Measurements from ENCODE around the gene FLRT3. TPM values are rescaled to one million over a fixed set of nuclear protein-coding genes. Genes with fewer than 3 reads are reported as not detected.

Gene FLRT3
- total and polyA plus RNA-seq, 2 donors (not counting 1 experiment from before 2014, with no cell fraction given), result not detected

GRCh38 chr20:14335052-14335451, 2.4 kb downstream of the FLRT3 start:
- Histone ChIP-seq H3K4me2 (replicated peaks; ENCODE audit: low read depth, low read length, poor library complexity, severe bottlenecking) (no peak overlapping the region), H3K4me1 (ENCODE audit: control insufficient read depth in 2 of 2, insufficient read depth in 2 of 2, low read length in 2 of 2) (peaks cover 0 to 4% of the 10 kb centered on the region in 2 donors), H3K27me3 (replicated peaks in 1 of 4; ENCODE audit: control extremely low read depth in 1 of 4, control insufficient read depth in 3 of 4, insufficient read depth in 4 of 4, low read length in 3 of 4) (no peaks in the 10 kb centered on the region), H3K79me2 (ENCODE audit: control insufficient read depth, insufficient read depth, low read length) (no peaks in the 10 kb centered on the region), H3K4me3 (ENCODE audit: control extremely low read depth in 1 of 5, extremely low read depth in 1 of 5, insufficient read depth in 1 of 5, low read depth in 2 of 5, low read length in 4 of 5) (no peak overlapping the region), H3K36me3 (replicated peaks in 1 of 2; ENCODE audit: control extremely low read depth in 1 of 2, control insufficient read depth in 1 of 2, extremely low read depth in 1 of 2, insufficient read depth in 2 of 2, low read length in 1 of 2) (no peaks in the 10 kb centered on the region), H3K27ac (ENCODE audit: low read length in 2 of 2) (no peak overlapping the region), H2AFZ (ENCODE audit: insufficient read depth, low read depth, low read length, poor library complexity, severe bottlenecking) (no peak overlapping the region), H3K9me3 (ENCODE audit: control extremely low read depth in 1 of 3, control insufficient read depth in 2 of 3, insufficient read depth in 1 of 3, low read length in 2 of 3) (no peaks in the 10 kb centered on the region), H3K9ac (ENCODE audit: low read length) (no peak overlapping the region), H4K20me1 (ENCODE audit: control insufficient read depth, insufficient read depth, low read length, poor library complexity, severe bottlenecking) (no peaks in the 10 kb centered on the region)
- ChIA-PET POLR2A (no interaction called here), CTCF (no interaction called here)
- TF ChIP-seq EZH2 (IDR thresholded peaks at IDR 0.05; ENCODE audit: borderline replicate concordance, insufficient read depth, low read depth, low read length, poor library complexity, severe bottlenecking), result no peak
- TF ChIP-seq CTCF (IDR thresholded peaks at IDR 0.05), result no peak
- Mint-ChIP-seq H3K4me3 (no peak overlapping the region), H3K4me1 (peaks cover 6% of the 10 kb centered on the region), H3K27ac (no peak overlapping the region), H3K9me3 (ENCODE audit: insufficient read depth) (no peaks in the 10 kb centered on the region), H3K27me3 (peaks cover 24% of the 10 kb centered on the region)
- DNase-seq, result no peak
- intact Hi-C loops (cut with micrococcal nuclease), result no loop called here
- ATAC-seq (ENCODE audit: low read depth), result no peak

- no peaks in the 10 kb centered on the region for H3K79me2 ChIP-seq (ENCODE audit: control insufficient read depth, insufficient read depth, low read length)
- Mint-ChIP-seq H3K27me3 (peaks cover 24% of the 10 kb centered on the region), H3K4me1 (peaks cover 6% of the 10 kb centered on the region), H3K4me3 (no peak overlapping the region), H3K9me3 (ENCODE audit: insufficient read depth) (no peaks in the 10 kb centered on the region), H3K27ac (no peak overlapping the region)
- no peak overlapping the region for H3K4me2 ChIP-seq (replicated peaks; ENCODE audit: low read depth, low read length, poor library complexity, severe bottlenecking)
- no peaks in the 10 kb centered on the region for H3K36me3 ChIP-seq (replicated peaks in 1 of 2; ENCODE audit: control extremely low read depth in 1 of 2, control insufficient read depth in 1 of 2, extremely low read depth in 1 of 2, insufficient read depth in 2 of 2, low read length in 1 of 2)
- ATAC-seq (ENCODE audit: low read depth), result no peak
- no peaks in the 10 kb centered on the region for H3K27me3 ChIP-seq (replicated peaks in 1 of 4; ENCODE audit: control extremely low read depth in 1 of 4, control insufficient read depth in 3 of 4, insufficient read depth in 4 of 4, low read length in 3 of 4)
- H2AFZ ChIP-seq (ENCODE audit: insufficient read depth, low read depth, low read length, poor library complexity, severe bottlenecking), result no peak overlapping the region
- peaks cover 0 to 4% of the 10 kb centered on the region in 2 donors for H3K4me1 ChIP-seq (ENCODE audit: control insufficient read depth in 2 of 2, insufficient read depth in 2 of 2, low read length in 2 of 2)
- H3K9me3 ChIP-seq (ENCODE audit: control extremely low read depth in 1 of 3, control insufficient read depth in 2 of 3, insufficient read depth in 1 of 3, low read length in 2 of 3), result no peaks in the 10 kb centered on the region
- DNase-seq, result peak; percentile 4
- ChIA-PET POLR2A (no interaction called here), CTCF (interaction anchor here (0.7 kb wide), 1 partner anchor 1322 kb away, joined by 3 read pairs; no protein-coding TSS in a partner anchor)
- TF ChIP-seq EZH2 (IDR thresholded peaks at IDR 0.05; ENCODE audit: borderline replicate concordance, insufficient read depth, low read depth, low read length, poor library complexity, severe bottlenecking) (no peak), CTCF (IDR thresholded peaks at IDR 0.05) (no peak)
- H4K20me1 ChIP-seq (ENCODE audit: control insufficient read depth, insufficient read depth, low read length, poor library complexity, severe bottlenecking), result no peaks in the 10 kb centered on the region
- no peak overlapping the region for H3K9ac ChIP-seq (ENCODE audit: low read length)
- H3K4me3 ChIP-seq (ENCODE audit: control extremely low read depth in 1 of 5, extremely low read depth in 1 of 5, insufficient read depth in 1 of 5, low read depth in 2 of 5, low read length in 4 of 5), result no peak overlapping the region
- H3K27ac ChIP-seq (ENCODE audit: low read length in 2 of 2), result no peak overlapping the region
- intact Hi-C loops (cut with micrococcal nuclease), result no loop called here
- WGBS (ENCODE audit: insufficient coverage), result 20% methylated on average over 1 of the region's 3 CpGs
These were observed 3.0 kb downstream of the FLRT3 start for GRCh38 chr20:14334306-14334930.

Data from B cell (primary cell).